ENCODE measurements around the gene PTS.

The PTS gene

DNA sequence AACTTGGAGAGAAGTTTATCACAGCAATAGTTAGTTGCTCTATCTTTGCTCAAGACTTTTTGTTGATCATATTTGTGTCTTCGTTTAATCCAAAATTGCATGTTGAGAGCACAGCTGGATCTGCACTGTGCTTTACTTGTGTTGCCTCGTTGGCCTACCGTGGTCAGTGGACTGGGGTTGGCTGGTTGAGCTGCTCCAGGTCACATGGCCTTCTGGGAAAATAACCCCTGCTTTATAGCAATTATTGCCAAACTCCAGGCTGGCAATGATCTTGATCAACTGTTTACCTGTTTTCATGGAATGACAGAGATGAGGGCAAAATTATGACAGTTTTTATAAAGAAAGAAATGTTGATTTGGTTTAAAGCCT is 40.2 kb downstream of the PTS start:
- no peak for DNase-seq

DNA sequence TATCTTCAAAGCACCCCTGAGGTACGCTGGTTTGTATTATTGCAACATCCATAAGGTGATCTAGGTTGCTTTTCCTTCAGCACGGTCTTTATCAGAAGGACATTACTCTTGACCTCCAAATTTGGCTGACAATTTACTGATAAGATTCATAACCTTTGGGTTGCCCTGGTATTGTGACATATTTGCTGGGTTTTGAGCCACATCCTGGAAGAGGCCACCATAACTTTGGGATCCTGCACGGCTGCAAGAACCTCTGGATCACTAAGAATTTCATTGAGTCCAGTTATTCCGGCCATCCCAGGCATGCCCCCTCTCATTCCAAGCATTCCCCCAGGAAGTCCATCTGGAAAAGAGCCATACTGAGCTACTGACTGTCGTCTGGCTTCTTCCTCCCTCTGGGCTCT is 41.0 kb downstream of the PTS start:
- no peak for DNase-seq

DNA sequence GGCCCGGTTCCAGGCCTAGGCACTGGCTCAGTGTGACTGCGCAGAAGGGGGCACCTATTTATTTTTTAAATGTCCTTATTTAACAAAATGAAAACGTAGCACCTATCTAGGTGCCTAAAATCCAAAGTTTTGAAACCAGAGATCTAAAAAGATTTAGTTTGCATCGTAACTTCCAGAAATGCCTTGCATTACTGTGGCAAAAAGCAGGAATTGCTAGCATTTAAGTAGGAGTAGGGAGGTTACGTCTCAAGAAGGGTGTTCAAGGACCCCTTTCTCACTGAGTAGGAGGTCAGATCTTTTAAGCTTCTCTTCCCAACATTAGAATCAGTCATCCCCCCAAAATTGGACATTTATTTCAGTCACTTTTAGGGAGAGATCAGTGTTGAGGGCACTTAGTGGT is 42.2 kb downstream of the PTS start:
- DNase-seq = no peak

DNA sequence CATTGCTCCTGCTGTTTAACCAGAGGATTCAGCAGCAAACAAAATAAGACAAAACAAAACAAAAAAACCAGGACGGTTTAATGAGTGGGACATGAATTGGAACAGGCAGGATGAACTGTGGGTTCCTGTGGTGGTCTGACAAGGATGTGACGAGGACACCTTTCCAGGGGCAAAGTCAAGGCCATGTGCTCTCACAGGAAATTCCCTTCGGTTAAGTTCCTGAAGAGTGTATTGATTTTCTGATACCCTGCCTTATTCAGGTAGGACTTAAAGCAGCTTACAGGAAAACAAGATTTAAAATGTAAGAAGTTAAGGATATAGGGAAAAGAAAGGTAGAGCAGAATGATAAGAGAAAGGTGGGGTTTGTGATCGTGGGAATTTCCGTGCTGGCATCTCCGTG is 42.9 kb downstream of the PTS start:
- no peak for DNase-seq

DNA sequence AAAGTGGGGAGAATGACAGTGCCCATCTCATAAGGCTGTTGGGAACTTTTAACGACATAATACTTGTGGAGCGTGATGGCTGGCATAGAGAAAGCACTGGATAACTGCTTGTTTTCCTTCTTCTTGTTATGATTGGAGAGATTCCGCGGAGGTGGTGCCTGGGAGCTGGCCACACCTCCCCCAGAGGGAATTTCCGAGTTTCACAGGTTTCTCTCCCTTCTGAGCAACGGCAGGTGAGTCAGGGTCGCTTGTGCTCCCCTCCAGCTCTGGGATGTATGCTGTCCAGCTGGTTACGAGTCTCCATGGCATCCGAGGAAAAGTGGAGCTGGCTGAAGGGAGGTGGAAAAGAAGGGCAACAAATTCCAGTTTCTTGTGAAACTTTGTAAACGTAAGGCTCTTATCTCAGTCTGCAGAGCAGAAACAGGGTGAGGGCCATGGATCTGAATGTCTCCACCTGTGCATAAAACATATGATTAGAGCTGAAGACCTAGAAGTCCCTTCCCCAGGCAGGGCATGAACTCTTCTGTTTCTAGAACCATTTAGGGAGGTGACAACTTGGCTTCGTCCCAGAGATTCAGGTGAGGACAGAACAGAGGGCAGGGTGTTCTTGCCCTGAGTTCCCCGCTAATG is 44.4 kb downstream of the PTS start:
- no peak for DNase-seq

DNA sequence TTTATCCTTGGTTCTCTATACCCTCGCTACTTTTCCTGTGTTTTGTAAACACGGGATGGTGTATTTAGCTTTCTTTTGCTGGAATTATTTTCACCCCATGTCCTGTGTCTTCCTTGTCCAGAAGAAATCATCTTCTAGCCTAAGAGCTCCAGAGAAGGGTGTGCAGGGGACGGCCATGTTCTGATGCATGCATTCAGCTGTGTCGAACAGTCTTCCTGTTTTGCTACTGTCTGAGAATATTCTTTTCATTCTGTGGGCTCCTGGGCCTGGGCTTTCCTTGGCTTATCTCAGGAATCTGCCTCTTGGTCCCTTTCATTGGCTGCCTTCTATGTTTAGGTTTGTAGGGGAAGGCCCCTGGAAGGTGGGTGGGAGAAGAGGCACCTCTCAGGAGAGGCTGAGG is 45.0 kb downstream of the PTS start:
- no peak for DNase-seq

DNA sequence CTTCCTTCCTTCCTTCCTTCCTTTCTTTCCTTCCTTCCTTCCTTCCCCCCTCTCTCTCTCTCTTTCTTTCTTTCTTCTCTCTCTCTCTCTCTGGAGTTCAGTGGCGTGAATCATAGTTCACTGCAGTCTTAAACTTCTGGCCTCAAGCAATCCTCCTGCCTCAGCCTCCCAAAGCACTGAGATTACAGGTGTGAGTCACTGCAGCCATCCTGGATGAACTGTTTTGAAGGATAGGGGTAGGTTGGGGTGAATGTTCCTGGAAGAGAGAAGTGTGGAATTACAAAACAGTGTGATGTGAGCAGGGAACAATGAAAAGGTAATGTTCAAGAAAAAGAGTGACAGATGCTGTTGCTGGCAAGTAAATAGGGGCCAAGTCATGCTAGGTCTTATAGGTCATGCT is 46.8 kb downstream of the PTS start:
- no peak for DNase-seq

DNA sequence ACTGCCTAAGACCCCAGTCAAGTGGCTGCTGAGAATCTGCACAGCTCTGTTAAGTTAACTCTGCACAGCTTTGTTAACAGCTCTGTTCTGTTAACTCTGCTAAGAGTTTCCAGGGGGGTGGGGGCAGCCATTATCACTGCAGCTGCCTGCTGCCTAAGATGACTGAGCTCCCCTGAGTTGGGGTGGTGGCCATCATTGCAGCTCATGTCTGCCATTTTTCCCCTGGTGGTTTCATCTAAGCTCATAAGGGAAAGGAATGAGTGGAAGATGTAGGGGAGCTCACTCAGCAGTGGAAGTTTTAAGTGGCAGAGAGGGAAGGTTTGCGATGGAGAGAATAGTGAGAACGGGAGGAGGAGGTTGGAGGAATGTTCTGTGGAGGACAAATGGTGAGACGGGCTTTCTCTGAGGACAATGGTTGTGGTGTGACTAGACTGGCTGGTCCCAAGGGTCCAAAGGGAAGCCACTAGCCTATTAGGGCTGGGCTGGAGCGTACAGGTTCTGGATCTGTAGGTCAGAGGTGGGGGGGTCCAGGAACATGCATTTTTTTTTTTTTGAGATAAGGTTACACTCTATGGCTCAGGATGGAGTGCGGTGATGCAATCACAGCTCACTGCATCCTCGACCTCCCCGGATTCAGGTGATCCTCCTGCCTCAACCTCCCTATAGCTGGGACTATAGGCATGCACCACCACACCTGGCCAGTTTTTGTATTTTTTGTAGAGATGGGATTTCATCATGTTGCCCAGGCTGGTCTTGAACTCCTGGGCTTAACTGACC is 48.0 kb downstream of the PTS start:
- DNase-seq = no peak

DNA sequence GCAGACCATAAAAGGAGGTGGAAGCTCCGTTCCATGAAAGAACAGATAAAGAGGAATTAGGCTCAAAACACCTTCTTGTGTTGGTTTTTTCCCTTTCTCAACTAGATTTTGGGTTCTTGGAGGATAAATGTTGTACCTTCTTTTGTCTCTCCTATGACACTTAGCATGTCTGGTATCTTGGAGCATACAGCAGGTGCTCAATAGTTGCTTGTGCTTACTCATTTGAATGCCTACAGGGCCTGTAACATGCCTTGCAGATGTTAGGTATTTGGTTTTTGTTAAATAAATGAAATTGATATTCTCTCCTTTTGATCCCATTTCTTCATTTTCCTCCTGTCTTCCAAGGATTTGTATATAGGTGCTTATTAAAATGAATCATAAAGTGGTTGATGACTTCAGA is 50.8 kb downstream of the PTS start:
- DNase-seq = no peak

DNA sequence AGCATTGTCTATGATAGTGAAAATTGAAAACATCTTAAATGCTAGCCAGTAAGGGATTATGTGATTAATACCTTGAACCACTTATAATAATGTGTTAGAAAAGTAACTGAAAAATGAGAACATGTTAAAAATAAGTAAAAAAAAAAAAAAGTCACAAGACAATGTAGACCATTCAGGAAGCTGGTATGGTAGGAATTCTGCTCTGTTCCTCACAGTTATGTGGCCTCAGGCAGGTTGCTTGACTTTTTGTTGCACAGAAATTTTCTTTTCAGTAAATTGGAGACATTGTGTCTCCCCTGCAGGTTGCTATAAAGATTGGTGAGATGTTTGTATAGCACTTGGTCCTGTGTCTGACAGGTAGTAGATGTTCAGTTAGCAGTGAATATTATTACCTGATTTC is 51.7 kb downstream of the PTS start:
- DNase-seq = no peak

DNA sequence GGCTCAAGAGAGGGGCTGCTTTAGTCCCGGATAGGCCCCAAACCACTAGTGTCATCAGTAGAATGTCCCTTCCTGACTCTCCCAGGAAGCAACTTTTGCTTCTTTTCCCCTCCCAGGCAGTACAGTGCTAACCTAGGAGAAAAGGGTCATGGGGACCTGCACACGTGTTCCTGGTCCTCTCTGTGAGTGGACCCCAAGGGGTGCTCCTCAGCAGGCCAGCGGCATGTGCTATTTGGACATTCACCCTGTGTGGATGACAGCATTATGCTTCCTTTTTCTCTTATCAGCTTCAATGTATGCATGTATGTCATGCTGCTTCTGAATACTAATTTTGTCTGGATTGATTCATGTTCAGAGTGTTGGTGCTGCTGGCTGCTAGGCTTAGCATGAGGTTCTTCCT is 52.6 kb downstream of the PTS start:
- DNase-seq = no peak

DNA sequence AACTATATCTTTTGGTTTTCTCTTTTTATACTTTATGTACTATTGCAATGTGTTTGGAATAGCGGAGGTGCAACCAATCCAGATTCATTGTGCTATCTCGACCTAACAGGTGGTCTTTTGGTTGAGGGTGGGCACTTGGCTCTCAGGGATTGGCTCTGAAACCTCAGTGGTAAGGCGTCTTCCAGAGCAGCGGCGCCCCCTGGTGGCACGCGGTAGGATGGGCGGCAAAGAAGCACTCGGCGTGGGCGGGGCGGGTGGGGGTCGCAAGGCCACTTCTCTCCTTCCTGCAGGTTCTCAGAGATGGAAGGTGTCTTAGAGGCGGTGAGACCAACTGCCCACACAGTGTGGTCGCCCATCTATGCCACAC is 53.7 kb downstream of the PTS start:
- peak; percentile 67 to 86 (median 78) for DNase-seq

DNA sequence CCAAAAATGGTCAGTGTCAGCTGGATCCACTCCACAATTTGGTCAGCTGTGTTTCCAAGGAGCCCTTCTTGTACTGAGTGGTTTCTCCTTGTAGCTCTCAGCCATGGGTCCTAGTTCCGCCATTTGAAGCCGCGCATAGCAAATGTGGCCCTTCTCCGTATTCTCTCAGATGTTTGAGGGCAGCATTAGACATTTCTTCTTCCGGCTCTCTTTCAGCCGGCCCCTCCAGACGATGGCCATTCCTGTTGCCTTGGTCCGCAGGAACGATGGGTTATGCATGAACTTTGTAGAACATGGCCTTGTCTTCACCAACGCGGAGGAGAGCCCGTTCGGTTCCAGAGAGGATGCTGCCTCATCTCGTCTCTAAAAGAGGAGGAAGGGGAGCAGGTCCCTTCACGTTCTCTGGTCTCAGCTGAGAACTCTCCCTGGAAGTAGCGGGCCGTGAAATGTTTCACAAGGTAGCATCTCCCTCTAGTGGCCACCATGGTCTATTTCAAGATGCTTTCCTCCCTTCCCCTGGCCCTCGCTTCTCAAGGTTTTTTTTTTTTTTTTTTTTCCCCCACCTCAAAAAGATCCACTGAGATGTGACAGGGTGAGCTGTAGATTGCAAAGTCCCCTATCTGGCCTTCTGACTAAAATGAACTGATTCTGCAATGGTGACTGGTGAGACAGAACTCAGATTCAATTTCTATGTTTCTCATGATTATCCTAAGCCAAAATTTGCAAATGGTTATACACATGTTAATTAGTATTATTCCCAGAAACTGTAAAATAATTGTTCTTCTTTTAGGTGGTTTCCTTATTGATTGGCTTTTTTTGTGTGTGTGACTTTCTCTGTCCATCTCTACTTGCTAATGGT is 54.3 kb downstream of the PTS start:
- DNase-seq = peak; percentile 80 to 93 (median 86)

DNA sequence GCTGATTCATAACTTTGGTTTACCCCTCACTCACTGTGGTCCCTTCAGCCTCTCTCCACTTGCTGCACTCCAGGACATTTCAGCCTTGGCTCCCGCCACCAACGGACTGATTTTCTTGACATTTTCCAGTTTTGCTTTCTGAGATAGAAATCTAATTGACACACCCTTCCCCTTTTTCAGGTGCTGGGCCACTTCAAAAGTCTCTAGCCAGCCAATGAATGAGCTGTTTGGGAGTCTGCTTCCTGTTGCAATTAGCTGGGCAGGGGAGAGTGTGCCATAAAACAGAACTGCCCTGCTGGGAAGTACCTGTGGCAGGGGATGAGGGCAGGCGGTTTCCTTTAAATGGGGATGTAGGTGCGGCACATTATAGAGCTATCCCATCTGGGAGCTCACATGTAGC is 55.5 kb downstream of the PTS start:
- DNase-seq = no peak

Data from suppressor macrophage (primary cell).